ENCODE data around the gene R3HDM2.

DNA sequence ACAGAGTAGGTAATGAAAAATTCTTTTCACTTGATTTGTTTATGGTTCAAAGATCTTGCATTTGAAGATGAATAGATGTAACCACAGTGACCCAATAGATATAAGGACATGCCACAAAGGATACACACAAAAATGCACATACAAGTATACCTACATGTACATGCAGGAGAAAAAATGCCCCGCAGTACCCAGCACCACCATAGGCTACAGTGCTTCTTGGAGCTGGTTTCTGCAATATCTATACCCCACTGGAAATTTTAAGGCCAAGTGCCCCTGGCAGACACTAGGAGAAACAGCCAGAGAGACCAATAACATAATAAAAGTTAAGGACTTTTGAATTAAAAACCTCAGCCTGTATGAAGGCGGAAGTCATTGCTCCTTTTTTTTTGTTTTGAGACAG lies 167.7 kb downstream of the R3HDM2 start:
- TF ChIP-seq, protein P1, sequence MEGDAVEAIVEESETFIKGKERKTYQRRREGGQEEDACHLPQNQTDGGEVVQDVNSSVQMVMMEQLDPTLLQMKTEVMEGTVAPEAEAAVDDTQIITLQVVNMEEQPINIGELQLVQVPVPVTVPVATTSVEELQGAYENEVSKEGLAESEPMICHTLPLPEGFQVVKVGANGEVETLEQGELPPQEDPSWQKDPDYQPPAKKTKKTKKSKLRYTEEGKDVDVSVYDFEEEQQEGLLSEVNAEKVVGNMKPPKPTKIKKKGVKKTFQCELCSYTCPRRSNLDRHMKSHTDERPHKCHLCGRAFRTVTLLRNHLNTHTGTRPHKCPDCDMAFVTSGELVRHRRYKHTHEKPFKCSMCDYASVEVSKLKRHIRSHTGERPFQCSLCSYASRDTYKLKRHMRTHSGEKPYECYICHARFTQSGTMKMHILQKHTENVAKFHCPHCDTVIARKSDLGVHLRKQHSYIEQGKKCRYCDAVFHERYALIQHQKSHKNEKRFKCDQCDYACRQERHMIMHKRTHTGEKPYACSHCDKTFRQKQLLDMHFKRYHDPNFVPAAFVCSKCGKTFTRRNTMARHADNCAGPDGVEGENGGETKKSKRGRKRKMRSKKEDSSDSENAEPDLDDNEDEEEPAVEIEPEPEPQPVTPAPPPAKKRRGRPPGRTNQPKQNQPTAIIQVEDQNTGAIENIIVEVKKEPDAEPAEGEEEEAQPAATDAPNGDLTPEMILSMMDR (IDR thresholded peaks at IDR 0.05): no peak
- no peak for TF ChIP-seq POLR2A (IDR thresholded peaks at IDR 0.05)
